Esophagus muscularis mucosa (tissue), 4 donors: ENCODE measurements around the gene DAPK2. TPM values are rescaled to one million over a fixed set of nuclear protein-coding genes. Genes with fewer than 3 reads are reported as not detected.

Experiments used
- DNase-seq: peaks from one replicate; pipeline ENCODE4 v3.0.0-alpha.2; 2017; ENCODE audit errors: extremely low spot score
- H3K27ac ChIP-seq, 4 donors: fragments of 200-600 bp; sonication (generic); replicated peaks in 1 of 4; 1 replicate in 3 of 4; 2 replicates in 1 of 4; pipeline ENCODE4 v1.5.1; 2016 to 2019; ENCODE audit warnings: mild to moderate bottlenecking in 1 of 4
- H3K27me3 ChIP-seq, 4 donors: fragments of 200-600 bp; sonication (generic); one replicate each; pipeline versions ENCODE4 v1.5.1 to v1.6.0; 2016 to 2019
- H3K36me3 ChIP-seq, 4 donors: fragments of 200-600 bp; sonication (generic); one replicate each; pipeline ENCODE4 v1.5.1; 2016 to 2019
- H3K4me1 ChIP-seq, 4 donors: fragments of 200-600 bp; sonication (generic); one replicate each; pipeline ENCODE4 v1.5.1; 2016 to 2019
- H3K4me3 ChIP-seq, 4 donors: fragments of 200-600 bp; sonication (generic); 1 replicate in 2 of 4; 2 replicates in 2 of 4; pipeline ENCODE4 v1.5.1; 2016 to 2019; ENCODE audit warnings: mild to moderate bottlenecking in 4 of 4, moderate library complexity in 1 of 4
- H3K9me3 ChIP-seq, 4 donors: fragments of 200-600 bp; sonication (generic); 1 replicate in 3 of 4; 2 replicates in 1 of 4; pipeline ENCODE4 v1.5.1; 2016 to 2019
- CTCF ChIP-seq, 3 experiments: fragments of 200-600 bp in 2 of 3; fragments of 450-650 bp in 1 of 3; sonication (generic) in 2 of 3; IDR thresholded peaks; one replicate each; pipeline ENCODE4 v1.5.1; 2017 to 2019; ENCODE audit warnings: antibody characterized with exemption in 3 of 3, mild to moderate bottlenecking in 2 of 3, moderate library complexity in 1 of 3
- EP300 ChIP-seq: sonication (generic); formaldehyde crosslinking; IDR thresholded peaks from one replicate; pipeline ENCODE4 v1.6.1; 2017; ENCODE audit warnings: antibody characterized with exemption
- POLR2A ChIP-seq: fragments of 450-650 bp; IDR thresholded peaks from one replicate; pipeline ENCODE4 v1.6.1; 2017; ENCODE audit warnings: antibody characterized with exemption, moderate library complexity, mild to moderate bottlenecking, low read depth
- POLR2AphosphoS5 ChIP-seq, 2 donors: sonication (generic); formaldehyde crosslinking; IDR thresholded peaks; one replicate each; pipeline ENCODE4 v1.6.1; 2017; ENCODE audit warnings: antibody characterized with exemption in 2 of 2
- WGBS: methylation state at CpG from one replicate; pipeline ENCODE4 v1.1.5; 2018; 5-methylcytosine and 5-hydroxymethylcytosine counted together
- intact Hi-C: fragments of 100-400 bp; cut with DNase I; formaldehyde crosslinking; loops from one replicate; pipeline ENCODE4 v1.15.1; 2023
- total RNA-seq, 4 donors: library from RNA; depleted of rRNA; stranded (reverse); fragments of >200 nt; gene quantifications; one replicate each; pipeline versions ENCODE4 v1.1.0 to v1.2.1, GENCODE V29; 2016

DAPK2 gene
- total RNA-seq, 4 donors from 2014 or later, result 1.5 to 11.2 (median 7.3) TPM

DNA sequence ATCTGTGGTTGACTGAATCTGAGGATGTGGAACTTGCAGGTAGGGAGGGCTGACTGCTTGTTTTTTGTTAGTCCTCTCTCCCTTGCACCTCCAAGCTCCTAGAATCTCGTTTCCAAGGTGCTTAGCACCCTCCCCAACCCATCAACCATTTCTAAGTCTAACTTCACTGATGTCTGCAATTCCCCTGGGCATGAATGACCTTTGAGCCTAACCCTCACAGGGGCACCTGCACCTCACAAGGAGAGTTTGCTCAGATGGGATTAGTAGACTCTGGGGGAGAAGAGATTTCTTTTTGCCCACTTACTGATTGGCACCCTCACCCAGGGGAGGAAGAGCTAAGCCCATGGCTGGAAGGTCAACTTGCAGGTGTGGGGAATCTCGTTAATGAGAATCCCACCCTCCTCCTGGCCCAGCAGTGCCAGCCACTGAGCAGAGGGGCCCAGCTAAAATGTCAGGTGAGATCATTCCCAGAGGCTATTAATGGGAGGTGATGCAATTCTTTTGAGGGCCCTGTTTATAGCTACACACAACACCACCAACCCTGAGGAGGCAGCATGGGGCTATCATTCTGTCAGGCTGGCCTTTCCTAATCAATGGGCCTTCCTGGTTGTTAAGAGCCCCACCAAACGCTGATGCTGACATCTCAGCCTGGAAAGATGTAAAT, 130.9 kb downstream of the DAPK2 start:
- intact Hi-C loops, result no loop called here
- no peak overlapping the region for H3K27ac ChIP-seq
- no peaks in the 10 kb centered on the region for H3K36me3 ChIP-seq
- H3K4me3 ChIP-seq, result no peak overlapping the region
- H3K4me1 ChIP-seq, result peaks cover 0 to 25% (median 9%) of the 10 kb centered on the region in 4 donors
- no peaks in the 10 kb centered on the region for H3K9me3 ChIP-seq
- DNase-seq, result no peak
- no peak for TF ChIP-seq CTCF (IDR thresholded peaks at IDR 0.05)
- 80% methylated on average over 3 of the region's 3 CpGs for whole genome bisulfite sequencing
- H3K27me3 ChIP-seq, result no peaks in the 10 kb centered on the region

DNA sequence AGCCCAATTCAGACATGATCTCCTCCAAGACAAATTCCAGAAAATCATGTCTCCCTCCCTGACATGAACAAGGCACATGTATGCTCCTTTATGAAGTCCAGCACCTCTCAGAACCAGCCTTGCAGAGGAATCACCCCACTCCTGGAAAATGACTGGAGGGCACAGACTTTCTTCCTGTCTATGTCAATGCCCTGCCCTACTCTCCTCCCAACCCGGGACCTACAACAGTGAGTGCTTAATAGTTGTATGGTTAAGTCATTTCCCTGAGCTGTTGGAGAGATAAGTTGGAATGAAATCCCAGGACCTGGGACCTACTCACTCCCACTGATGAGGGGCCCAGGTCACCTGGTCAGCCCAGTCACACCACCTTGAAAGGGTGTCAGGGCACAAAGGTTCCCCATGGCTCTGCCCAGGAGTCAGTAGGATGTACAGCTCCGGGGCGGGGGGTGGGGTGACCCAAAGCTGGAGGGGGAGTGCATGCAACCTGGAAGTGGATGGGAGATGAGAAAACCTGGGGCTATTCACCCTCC, 132.4 kb downstream of the DAPK2 start:
- intact Hi-C loops, result no loop called here
- Histone ChIP-seq H3K9me3 (no peaks in the 10 kb centered on the region), H3K4me3 (no peak overlapping the region), H3K27me3 (no peaks in the 10 kb centered on the region), H3K27ac (no peak overlapping the region), H3K36me3 (no peaks in the 10 kb centered on the region), H3K4me1 (peaks cover 15 to 40% (median 23%) of the 10 kb centered on the region in 4 donors)
- DNase-seq, result no peak
- TF ChIP-seq POLR2AphosphoS5 (IDR thresholded peaks at IDR 0.05), result no peak
- no peak for TF ChIP-seq EP300
- TF ChIP-seq POLR2A, result no peak
- no peak for TF ChIP-seq CTCF (IDR thresholded peaks at IDR 0.05)
- 67% methylated on average over 3 of the region's 3 CpGs for WGBS

GRCh38 chr15:63913336-63913735, 132.9 kb downstream of the DAPK2 start:
- Histone ChIP-seq H3K4me1 (peaks cover 17 to 41% (median 27%) of the 10 kb centered on the region in 4 donors), H3K36me3 (peaks cover 0 to 3% (median 0%) of the 10 kb centered on the region in 4 donors), H3K9me3 (no peaks in the 10 kb centered on the region), H3K27ac (no peak overlapping the region), H3K4me3 (no peak overlapping the region), H3K27me3 (no peaks in the 10 kb centered on the region)
- 93% methylated on average over 7 of the region's 9 CpGs for WGBS
- intact Hi-C loops, result no loop called here
- DNase-seq, result no peak
- TF ChIP-seq CTCF (IDR thresholded peaks at IDR 0.05) (no peak), POLR2A (no peak), POLR2AphosphoS5 (IDR thresholded peaks at IDR 0.05) (no peak), EP300 (no peak)

DNA sequence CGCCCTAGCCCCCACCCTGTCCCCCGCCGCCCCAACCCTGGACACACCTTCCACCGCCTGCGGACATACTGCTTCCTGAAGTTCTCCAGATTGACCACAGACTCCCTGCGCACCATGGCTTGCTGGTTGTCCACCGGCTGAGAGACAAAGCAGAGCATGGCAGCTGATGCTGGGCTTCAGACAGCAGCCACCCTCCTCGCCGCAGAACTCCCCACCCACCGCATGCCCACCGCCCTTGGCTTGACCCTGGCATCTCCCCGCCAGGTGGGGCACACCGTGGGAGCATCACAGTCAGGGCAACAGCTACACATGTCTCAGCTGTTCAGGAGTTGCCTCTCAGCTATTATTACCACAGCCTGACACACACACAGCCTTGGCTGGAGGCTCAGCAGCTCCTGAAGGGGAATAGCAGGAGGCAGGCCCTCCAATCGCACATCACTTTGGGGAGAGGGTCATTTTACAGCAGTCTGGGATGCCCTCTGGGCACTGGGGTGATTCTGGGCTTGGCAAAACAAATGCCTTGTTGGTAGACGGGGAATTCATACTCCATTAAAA, 134.1 kb downstream of the DAPK2 start:
- no peaks in the 10 kb centered on the region for H3K9me3 ChIP-seq
- H3K4me1 ChIP-seq, result peaks cover 17 to 40% (median 27%) of the 10 kb centered on the region in 4 donors
- 76% methylated on average over 3 of the region's 15 CpGs for WGBS
- TF ChIP-seq CTCF (IDR thresholded peaks at IDR 0.05) (no peak), POLR2A (no peak), POLR2AphosphoS5 (IDR thresholded peaks at IDR 0.05) (no peak), EP300 (no peak)
- intact Hi-C loops, result no loop called here
- H3K36me3 ChIP-seq, result peaks cover 0 to 8% (median 0%) of the 10 kb centered on the region in 4 donors
- no peak overlapping the region for H3K27ac ChIP-seq
- no peaks in the 10 kb centered on the region for H3K27me3 ChIP-seq
- H3K4me3 ChIP-seq, result no peak overlapping the region
- DNase-seq, result no peak
